ENCODE data around the gene RGSL1. TPM values are rescaled to one million over a fixed set of nuclear protein-coding genes. Genes with fewer than 3 reads are reported as not detected.
A peak's percentile ranks its signal among the peaks of the same experiment; 100 is the strongest.

The RGSL1 gene
- total RNA-seq, 1 donor from 2014 or later = not detected

DNA sequence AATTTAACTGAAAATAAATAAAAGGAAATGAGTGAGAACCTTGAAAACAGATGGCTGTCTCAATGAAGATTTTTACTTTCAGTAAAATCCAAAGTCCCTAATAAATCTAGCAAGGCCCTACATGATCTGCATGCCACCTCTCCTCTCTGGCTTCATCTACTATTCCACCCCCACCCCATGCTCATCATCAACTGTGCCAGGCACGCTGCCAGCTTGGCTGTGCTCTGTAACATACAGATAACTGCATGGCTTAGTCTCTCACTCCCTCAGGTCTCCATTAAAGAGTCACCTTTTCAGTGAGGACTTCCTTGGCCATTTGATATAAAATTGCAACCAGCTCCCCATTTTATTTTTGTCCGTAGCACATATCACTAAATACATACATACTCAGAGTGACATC, 26.7 kb downstream of the RGSL1 start:
- no peaks in the 10 kb centered on the region for H3K4me1 Mint-ChIP-seq (ENCODE audit: unreplicated experiment)
- H3K27ac Mint-ChIP-seq = no peak overlapping the region
- no peaks in the 10 kb centered on the region for H3K36me3 Mint-ChIP-seq
- no peaks in the 10 kb centered on the region for H3K9me3 Mint-ChIP-seq
- peaks cover 15% of the 10 kb centered on the region for H3K27me3 Mint-ChIP-seq
- DNase-seq (ENCODE audit: extremely low spot score, unreplicated experiment) = no peak
- no peak for TF ChIP-seq CTCF (conservative IDR thresholded peaks at IDR 0.05)
- H3K4me3 Mint-ChIP-seq = no peak overlapping the region

DNA sequence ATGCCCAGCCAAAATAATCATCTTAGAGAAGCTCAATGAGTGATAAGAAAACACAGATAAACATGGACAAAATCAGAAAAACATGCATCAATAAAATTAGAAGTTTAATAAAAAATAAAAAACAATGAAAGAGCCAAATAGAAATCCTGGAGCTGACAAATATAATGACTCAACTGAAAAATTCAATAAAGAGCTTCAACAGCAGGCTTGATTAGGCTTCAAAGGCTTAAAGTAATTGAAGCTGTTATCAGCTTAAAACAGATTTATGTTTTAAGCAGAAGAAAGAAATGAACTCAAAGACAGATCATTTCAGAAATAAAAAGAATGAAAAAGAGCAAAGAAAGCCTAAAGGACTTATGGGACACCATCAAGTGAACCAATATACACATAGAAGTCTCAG, 28.3 kb downstream of the RGSL1 start:
- Mint-ChIP-seq H3K27ac (no peak overlapping the region), H3K36me3 (no peaks in the 10 kb centered on the region), H3K4me3 (no peak overlapping the region), H3K4me1 (ENCODE audit: unreplicated experiment) (no peaks in the 10 kb centered on the region), H3K9me3 (no peaks in the 10 kb centered on the region), H3K27me3 (peaks cover 15% of the 10 kb centered on the region)
- no peak for TF ChIP-seq CTCF (conservative IDR thresholded peaks at IDR 0.05)
- no peak for DNase-seq (ENCODE audit: extremely low spot score, unreplicated experiment)

DNA sequence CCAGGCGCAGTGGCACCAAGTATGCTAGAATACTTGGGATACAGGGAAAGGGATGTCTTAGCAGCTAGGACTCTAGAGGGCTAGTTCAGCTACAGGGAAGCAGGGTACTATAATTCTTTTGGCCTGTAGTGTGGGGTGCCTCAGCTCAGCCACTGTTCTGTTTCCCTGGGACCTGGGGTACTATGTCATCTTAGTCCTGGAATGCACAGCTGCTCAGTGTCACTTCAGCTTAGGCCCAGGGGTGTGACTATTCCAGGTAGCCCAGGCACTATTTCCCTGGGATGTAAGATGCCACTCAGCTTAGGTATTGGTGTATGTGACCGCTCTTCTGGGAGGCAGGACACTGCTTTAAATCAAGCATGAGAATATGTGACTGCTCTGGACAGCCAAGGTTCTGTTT, 34.1 kb downstream of the RGSL1 start:
- Mint-ChIP-seq H3K9me3 (no peaks in the 10 kb centered on the region), H3K4me1 (ENCODE audit: unreplicated experiment) (no peaks in the 10 kb centered on the region), H3K4me3 (no peak overlapping the region), H3K36me3 (no peaks in the 10 kb centered on the region), H3K27me3 (peaks cover 4% of the 10 kb centered on the region), H3K27ac (no peak overlapping the region)
- no peak for TF ChIP-seq CTCF (conservative IDR thresholded peaks at IDR 0.05)
- DNase-seq (ENCODE audit: extremely low spot score, unreplicated experiment) = no peak

GRCh38 chr1:182484531-182485257, 34.7 kb downstream of the RGSL1 start:
- H3K36me3 Mint-ChIP-seq = no peaks in the 10 kb centered on the region
- no peak for DNase-seq (ENCODE audit: extremely low spot score, unreplicated experiment)
- H3K27ac Mint-ChIP-seq = no peak overlapping the region
- H3K27me3 Mint-ChIP-seq = peaks cover 3% of the 10 kb centered on the region
- no peak overlapping the region for H3K4me3 Mint-ChIP-seq
- H3K4me1 Mint-ChIP-seq (ENCODE audit: unreplicated experiment) = no peaks in the 10 kb centered on the region
- TF ChIP-seq CTCF (conservative IDR thresholded peaks at IDR 0.05) = peak; percentile 54
- H3K9me3 Mint-ChIP-seq = no peaks in the 10 kb centered on the region

DNA sequence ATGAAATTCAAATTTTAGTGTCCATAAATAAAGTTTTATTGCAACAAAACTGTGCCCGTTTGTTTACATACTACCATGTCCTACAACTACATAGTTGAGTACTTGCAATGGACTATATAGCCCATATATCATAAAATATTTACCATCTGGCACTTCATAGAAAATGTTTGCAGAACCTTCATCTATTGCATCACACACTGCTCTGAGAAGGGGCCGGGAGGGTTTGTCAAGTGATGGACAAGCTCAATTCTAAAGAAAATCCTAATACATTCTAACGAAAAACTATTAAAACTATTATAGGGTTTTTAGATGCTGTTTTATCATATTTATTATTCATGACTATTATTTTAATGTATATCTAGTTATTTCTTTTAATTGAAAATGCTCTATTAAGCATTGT, 35.9 kb downstream of the RGSL1 start:
- Mint-ChIP-seq H3K27me3 (no peaks in the 10 kb centered on the region), H3K9me3 (no peaks in the 10 kb centered on the region), H3K4me3 (no peak overlapping the region), H3K27ac (no peak overlapping the region), H3K36me3 (no peaks in the 10 kb centered on the region), H3K4me1 (ENCODE audit: unreplicated experiment) (no peaks in the 10 kb centered on the region)
- DNase-seq (ENCODE audit: extremely low spot score, unreplicated experiment) = no peak
- no peak for TF ChIP-seq CTCF (conservative IDR thresholded peaks at IDR 0.05)

Data from type B pancreatic cell (in vitro differentiated cells).